ENCODE data around the gene TCF12. TPM values are rescaled to one million over a fixed set of nuclear protein-coding genes. Genes with fewer than 3 reads are reported as not detected.

Gene TCF12
- polyA plus RNA-seq, 12 donors, result 103 to 161 (median 152) TPM; not detected in 1

- DNase-seq, result no peak
Measured at GRCh38 chr15:57245130-57245529, 326.7 kb downstream of the TCF12 start.

GRCh38 chr15:57245714-57246113 lies 327.3 kb downstream of the TCF12 start:
- DNase-seq, result no peak

- no peak for DNase-seq
Measured at GRCh38 chr15:57248074-57248473, 329.6 kb downstream of the TCF12 start.

- DNase-seq, result no peak
Measured at GRCh38 chr15:57251308-57251707, 332.9 kb downstream of the TCF12 start.

DNA sequence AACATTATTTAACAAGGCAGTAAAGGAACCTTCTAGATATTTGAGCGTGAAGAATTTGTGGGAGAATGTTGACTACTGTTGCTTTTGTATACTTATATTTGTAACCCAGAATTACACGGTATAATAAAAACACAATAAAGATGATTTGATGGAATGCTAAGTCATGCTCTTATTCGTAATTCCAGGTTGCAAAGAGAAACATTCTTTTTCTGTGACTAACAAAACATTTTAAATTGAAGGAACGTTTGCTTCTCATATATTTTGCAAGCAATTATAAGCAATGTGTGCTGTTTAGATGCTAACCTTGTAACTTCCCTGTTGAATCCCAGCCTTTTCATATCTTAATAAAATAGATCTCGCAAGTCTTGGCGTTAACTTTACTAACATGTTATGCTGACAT lies 333.5 kb downstream of the TCF12 start:
- DNase-seq, result no peak

- peak; percentile 19 for DNase-seq
Measured at GRCh38 chr15:57253082-57253481, 334.6 kb downstream of the TCF12 start.

GRCh38 chr15:57253500-57253899 lies 335.1 kb downstream of the TCF12 start:
- peak; percentile 55 for DNase-seq

DNA sequence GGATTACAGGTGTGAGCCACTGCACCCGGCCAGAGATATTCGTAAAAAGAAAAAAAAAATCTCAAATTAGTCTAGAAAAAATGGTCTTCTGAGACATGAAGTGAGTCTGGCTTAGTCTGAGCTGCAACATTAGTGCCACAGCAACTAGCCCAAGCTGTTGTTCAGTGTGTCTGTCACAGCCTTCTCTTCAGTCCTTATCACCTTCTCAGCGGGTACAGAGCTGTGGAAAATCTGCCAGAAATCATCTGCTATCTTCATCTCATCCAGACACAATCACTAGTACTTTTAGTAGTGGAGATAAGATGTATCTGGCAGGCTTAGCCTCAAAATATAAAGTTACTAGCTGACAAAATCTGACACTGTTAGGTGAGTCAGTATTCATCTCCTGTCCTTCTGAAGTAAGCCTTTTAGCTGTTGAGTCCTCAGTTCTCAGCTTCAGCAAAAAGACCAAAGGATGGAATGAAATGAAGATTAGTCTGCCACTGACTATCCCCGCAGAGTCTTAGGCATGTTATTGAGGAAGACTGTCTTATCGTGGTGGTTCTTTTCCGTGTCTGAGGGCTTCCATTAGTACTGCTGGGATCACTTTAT lies 337.4 kb downstream of the TCF12 start:
- no peak for DNase-seq

GRCh38 chr15:57256939-57257338 lies 338.5 kb downstream of the TCF12 start:
- DNase-seq, result no peak

DNA sequence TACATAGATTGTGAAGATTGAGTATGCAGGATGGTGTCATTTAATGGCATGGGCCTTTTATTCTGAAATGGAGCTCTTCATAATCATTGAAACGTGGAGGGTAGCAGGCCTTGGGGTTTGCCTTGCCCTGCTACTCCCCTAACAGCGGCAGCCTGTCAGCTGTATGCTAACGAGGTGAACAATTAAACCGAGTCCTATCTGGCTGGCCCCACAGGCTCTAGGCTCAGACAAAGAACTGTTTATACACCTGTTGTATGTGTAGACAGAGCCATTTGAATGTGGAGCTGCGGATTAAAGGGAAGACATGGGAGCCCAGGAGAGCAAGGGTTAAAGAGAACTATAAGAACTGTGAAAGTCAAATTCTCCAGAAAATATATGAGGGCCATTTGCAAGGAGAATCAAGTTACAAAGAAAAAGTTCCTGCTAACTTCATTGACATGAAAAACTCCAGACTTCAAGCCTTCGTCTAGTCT lies 341.2 kb downstream of the TCF12 start:
- DNase-seq, result no peak

GRCh38 chr15:57263520-57263919 lies 345.1 kb downstream of the TCF12 start:
- DNase-seq, result no peak

DNA sequence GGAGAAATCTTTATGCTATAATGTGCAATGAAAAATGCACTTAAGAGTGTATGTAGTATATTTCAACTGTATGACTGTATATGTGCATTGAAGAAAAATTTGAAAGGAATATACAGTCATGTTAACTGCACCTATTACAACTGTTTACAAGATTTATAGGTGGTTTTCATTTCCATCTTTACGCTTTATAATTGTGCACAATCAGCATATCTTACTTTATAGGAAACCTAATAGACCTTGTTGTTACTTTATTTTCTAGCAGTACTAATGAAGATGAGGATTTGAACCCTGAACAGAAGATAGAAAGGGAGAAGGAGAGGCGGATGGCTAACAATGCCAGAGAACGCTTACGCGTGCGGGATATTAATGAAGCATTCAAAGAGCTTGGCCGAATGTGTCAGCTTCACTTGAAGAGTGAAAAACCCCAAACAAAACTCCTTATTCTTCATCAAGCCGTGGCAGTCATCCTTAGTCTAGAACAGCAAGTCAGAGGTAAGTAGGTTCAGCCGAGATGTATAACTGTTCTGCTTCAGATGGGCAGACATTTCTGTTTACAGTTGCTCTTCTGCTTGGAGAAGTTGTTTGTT lies 354.4 kb downstream of the TCF12 start:
- no peak for DNase-seq

DNA sequence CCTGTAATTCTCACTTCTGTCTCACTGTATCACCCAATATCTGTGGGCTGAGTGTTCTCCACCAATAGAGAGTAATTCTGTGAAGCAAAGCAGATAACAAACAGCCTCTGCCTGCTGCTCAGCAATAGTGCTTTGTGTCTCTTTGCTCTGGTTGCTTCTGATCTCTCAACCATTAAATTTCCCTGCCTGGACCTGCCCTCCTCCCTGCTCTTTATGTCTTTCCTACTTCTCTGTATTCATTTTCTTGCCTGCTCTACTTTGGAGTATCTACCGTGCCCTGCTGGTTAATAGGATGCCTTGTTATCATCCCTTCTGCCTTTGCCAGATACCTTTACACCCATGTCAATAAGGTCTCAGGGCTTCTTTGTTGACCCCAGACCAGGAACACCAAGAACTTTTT lies 355.0 kb downstream of the TCF12 start:
- DNase-seq, result no peak

DNA sequence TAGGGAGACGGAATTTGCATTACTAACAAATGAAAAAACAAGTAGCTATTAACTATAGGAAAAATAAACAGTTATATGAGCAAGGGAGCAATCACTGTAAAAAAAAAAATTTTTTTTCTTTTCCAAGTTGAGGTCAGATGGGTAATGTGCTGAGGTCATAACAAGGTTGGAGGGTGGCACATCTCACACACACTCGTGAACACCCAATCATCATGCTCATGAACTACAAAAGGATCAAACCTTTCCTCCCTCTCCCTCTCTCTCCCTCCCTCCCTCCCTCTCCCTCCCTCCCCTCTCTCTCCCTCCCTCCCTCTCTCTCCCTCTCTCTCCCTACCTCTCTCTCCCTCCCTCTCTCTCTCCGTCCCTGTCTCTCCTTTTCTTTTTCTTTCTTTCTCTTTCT lies 360.0 kb downstream of the TCF12 start:
- DNase-seq, result no peak

GRCh38 chr15:57280464-57280863 lies 362.0 kb downstream of the TCF12 start:
- DNase-seq, result no peak

DNA sequence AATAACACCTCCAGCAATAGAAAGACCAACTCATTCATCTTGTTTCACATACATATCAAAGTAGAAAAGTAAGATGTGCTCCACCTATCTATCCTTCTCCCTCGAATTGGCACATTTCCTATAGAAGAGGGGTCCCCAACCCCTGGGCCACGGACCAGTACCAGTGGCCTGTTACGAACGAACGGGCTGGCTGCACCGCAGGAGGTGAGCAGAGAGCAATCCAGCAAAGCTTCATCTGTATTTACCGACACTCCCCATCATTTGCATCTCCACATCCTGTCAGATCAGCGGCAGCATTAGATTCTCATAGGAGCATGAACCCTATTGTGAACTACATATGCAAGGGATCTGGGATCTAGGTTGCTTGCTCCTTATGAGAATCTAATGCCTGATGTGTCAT lies 362.9 kb downstream of the TCF12 start:
- DNase-seq, result no peak

- no peak for DNase-seq
Measured at GRCh38 chr15:57282686-57283085, 364.2 kb downstream of the TCF12 start.

DNA sequence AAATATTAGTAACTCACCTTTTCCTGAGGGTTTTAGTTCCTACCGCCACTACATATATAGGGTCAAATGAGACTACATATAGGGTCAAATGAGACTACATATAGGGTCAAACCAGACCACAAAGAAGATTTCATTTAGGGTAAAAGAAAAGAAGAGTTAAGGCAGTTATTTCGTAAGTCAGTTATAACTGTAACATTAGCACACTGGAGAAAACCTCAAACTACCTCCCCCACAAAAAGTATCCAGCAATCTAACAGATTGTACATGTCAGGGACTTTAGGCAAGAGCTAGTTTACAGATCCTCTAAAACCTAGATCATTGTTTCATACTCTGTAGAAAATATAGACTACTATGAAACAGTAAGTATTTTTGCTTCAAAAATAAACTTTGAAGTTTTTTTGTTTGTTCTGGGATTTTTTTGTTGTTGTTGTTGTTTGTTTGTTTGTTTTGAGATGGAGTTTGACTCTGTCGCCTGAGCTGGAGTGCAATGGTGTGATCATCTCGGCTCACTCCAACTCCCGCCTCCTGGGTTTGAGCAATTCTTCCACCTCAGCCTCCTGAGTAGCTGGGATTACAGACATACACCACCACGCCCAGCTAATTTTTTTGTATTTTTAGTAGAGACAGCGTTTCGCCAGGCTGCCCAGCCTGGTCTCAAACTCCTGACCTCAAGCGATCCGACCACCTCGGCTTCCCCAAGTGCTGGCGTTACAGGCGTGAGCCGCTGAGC lies 365.5 kb downstream of the TCF12 start:
- no peak for DNase-seq

- DNase-seq, result no peak
Measured at GRCh38 chr15:57284535-57284934, 366.1 kb downstream of the TCF12 start.

DNA sequence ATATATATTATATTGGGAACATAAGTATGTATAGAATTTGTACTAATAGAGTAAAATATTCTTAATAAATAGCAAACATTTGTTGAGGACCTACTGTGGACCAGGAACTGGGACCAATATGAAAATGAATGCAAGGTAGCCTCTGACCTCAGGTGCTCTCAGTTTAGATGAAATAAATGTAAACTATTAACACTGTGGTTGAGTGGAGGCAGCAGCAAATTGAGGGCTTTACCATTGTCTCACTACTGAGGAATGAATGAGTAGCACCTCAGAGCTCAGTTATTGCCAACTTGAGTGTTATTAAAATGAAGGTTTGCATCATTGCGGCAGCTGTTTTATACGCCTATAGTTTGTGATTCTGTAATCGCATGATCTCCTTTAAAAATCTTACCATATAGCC lies 366.9 kb downstream of the TCF12 start:
- no peak for DNase-seq

DNA sequence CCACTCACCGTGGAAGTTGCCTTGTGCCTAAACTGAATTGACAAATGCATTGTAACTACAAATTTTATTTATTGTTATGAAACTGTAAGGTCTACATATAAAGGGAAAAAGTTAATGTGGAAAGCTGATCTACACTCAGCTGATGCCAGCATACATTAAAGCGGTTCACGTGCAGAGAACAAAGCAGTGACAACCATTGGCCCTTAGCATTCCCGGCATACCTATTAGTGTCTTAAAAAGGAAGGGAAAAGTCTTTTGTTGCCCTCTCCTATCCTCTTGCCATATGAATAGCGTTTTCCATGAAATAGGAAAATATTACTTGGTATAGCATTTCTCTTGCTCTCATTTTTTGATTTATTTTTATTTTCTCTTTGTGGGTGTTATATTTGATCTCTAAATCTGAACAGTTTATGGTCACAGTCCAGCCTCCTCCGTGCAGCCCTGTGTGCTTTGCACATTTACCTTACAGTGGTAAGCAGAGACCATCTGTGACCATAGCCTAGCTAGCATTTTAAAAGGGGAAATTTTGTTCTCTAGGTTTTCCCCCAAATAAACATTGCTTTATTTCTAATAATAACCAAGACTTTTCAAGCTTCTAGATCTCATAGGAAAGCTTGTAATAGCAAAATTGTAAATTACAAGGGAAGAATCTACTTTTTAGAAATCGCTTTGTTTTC lies 368.1 kb downstream of the TCF12 start:
- no peak for DNase-seq

GRCh38 chr15:57287123-57287521 lies 368.7 kb downstream of the TCF12 start:
- DNase-seq, result no peak
